CD14-positive monocyte (primary cell): ENCODE measurements around the gene ZNRF2. TPM values are rescaled to one million over a fixed set of nuclear protein-coding genes. Genes with fewer than 3 reads are reported as not detected.

Source experiments
- DNase-seq, 3 donors: peaks; one replicate each; pipeline ENCODE4 v3.0.0-alpha.2; 2011 to 2022
- H2AFZ ChIP-seq: 2 replicates; pipeline ENCODE4 v1.6.0; 2012; ENCODE audit warnings: mild to moderate bottlenecking, low read depth, low read length, inconsistent platforms; ENCODE audit not compliant: insufficient read depth, poor library complexity, severe bottlenecking
- H3K27ac ChIP-seq, 2 donors: 1 replicate in 1 of 2; 2 replicates in 1 of 2; pipeline ENCODE4 v1.5.1; 2012 to 2013; ENCODE audit warnings: low read length in 2 of 2, control low read depth in 1 of 2, inconsistent platforms in 1 of 2, low read depth in 1 of 2, mild to moderate bottlenecking in 1 of 2
- H3K27me3 ChIP-seq, 2 donors: one replicate each; pipeline versions ENCODE4 v1.6.0 to v1.6.1; 2011 to 2013; ENCODE audit warnings: low read length in 2 of 2; ENCODE audit not compliant: control insufficient read depth in 2 of 2, insufficient read depth in 2 of 2
- H3K36me3 ChIP-seq, 2 donors: replicated peaks in 1 of 2; 1 replicate in 1 of 2; 2 replicates in 1 of 2; pipeline versions ENCODE4 v1.5.1 to v1.6.1; 2012 to 2013; ENCODE audit warnings: low read length in 2 of 2, control low read depth in 1 of 2, inconsistent platforms in 1 of 2, mild to moderate bottlenecking in 1 of 2; ENCODE audit not compliant: insufficient read depth in 2 of 2, control insufficient read depth in 1 of 2
- H3K4me1 ChIP-seq, 2 donors: 1 replicate in 1 of 2; 2 replicates in 1 of 2; pipeline versions ENCODE4 v1.5.1 to v1.6.1; 2012 to 2013; ENCODE audit warnings: low read length in 2 of 2, control low read depth in 1 of 2, inconsistent platforms in 1 of 2, mild to moderate bottlenecking in 1 of 2, moderate library complexity in 1 of 2; ENCODE audit not compliant: insufficient read depth in 2 of 2, control insufficient read depth in 1 of 2
- H3K4me2 ChIP-seq: replicated peaks from 2 replicates; pipeline ENCODE3; 2012; ENCODE audit warnings: low read length, moderate library complexity, mild to moderate bottlenecking; ENCODE audit not compliant: poor library complexity, severe bottlenecking; ENCODE audit errors: extremely low read depth
- H3K4me3 ChIP-seq, 3 experiments: fragments of 200-600 bp in 1 of 3; sonication (generic) in 1 of 3; replicated peaks in 1 of 3; 1 replicate in 2 of 3; 2 replicates in 1 of 3; pipeline ENCODE4 v1.5.1; 2011 to 2013; ENCODE audit warnings: low read length in 3 of 3, mild to moderate bottlenecking in 3 of 3, control low read depth in 2 of 3, low read depth in 2 of 3, inconsistent platforms in 1 of 3, moderate library complexity in 1 of 3
- H3K79me2 ChIP-seq: 2 replicates; pipeline ENCODE4 v1.6.0; 2012; ENCODE audit warnings: mild to moderate bottlenecking, control low read depth, inconsistent platforms, low read length, moderate library complexity; ENCODE audit not compliant: insufficient read depth
- H3K9ac ChIP-seq: 2 replicates; pipeline ENCODE4 v1.6.0; 2017; ENCODE audit warnings: low read length, mild to moderate bottlenecking; ENCODE audit not compliant: insufficient read depth, poor library complexity, severe bottlenecking
- H3K9me3 ChIP-seq, 2 donors: replicated peaks in 1 of 2; 1 replicate in 1 of 2; 2 replicates in 1 of 2; pipeline versions ENCODE4 v1.5.1 to v1.6.1; 2012 to 2013; ENCODE audit warnings: low read length in 2 of 2, control low read depth in 1 of 2; ENCODE audit not compliant: control insufficient read depth in 1 of 2, insufficient read depth in 1 of 2
- H4K20me1 ChIP-seq: 2 replicates; pipeline ENCODE4 v1.6.0; 2012; ENCODE audit warnings: mild to moderate bottlenecking, low read length, control low read depth, moderate library complexity; ENCODE audit not compliant: insufficient read depth
- H3K27ac Mint-ChIP-seq, 7 donors: one replicate each; pipeline ENCODE4 v1.8.0; 2020; ENCODE audit warnings: mild to moderate bottlenecking in 7 of 7, mixed read lengths in 7 of 7, moderate library complexity in 6 of 7, inconsistent platforms in 2 of 7
- H3K27me3 Mint-ChIP-seq, 3 donors: one replicate each; pipeline ENCODE4 v1.8.0; 2021 to 2022; ENCODE audit warnings: low read depth in 3 of 3, mild to moderate bottlenecking in 3 of 3, mixed read lengths in 3 of 3, moderate library complexity in 3 of 3, inconsistent platforms in 1 of 3
- H3K36me3 Mint-ChIP-seq, 2 donors: one replicate each; pipeline ENCODE4 v1.8.0; 2020; ENCODE audit warnings: mixed read lengths in 2 of 2, inconsistent platforms in 1 of 2, mild to moderate bottlenecking in 1 of 2
- H3K4me1 Mint-ChIP-seq: one replicate; pipeline ENCODE4 v1.8.0; 2020; ENCODE audit warnings: mild to moderate bottlenecking, mixed read lengths
- H3K4me3 Mint-ChIP-seq, 2 donors: one replicate each; pipeline ENCODE4 v1.8.0; 2020; ENCODE audit warnings: mild to moderate bottlenecking in 2 of 2, mixed read lengths in 2 of 2, moderate library complexity in 1 of 2
- H3K9me3 Mint-ChIP-seq, 7 donors: one replicate each; pipeline ENCODE4 v1.8.0; 2020 to 2022; ENCODE audit warnings: mixed read lengths in 7 of 7, mild to moderate bottlenecking in 6 of 7, moderate library complexity in 6 of 7, inconsistent platforms in 2 of 7
- WGBS: methylation state at CpG from one replicate; pipeline ENCODE4 v1.1.5; 2013; ENCODE audit warnings: missing lambda C conversion rate; ENCODE audit not compliant: insufficient coverage; 5-methylcytosine and 5-hydroxymethylcytosine counted together
- intact Hi-C, 2 donors: fragments of 100-400 bp; cut with micrococcal nuclease; formaldehyde crosslinking; loops; one replicate each; pipeline versions ENCODE4 v1.15.0 to v1.15.1; 2023
- polyA plus RNA-seq, 3 donors: library from polyadenylated mRNA; depleted of rRNA in 1 of 3; unstranded in 2 of 3; stranded (reverse) in 1 of 3; fragments of 300-500 nt in 2 of 3; fragments of >200 nt in 1 of 3; fragmentation: Illumina TruSeq in 2 of 3; gene quantifications; 1 replicate in 2 of 3; 2 replicates in 1 of 3; pipeline ENCODE4 v1.2.3, GENCODE V29; 2012 to 2021
- TF ChIP-seq, protein P1 (sequence below): fragments of 200-600 bp; IDR thresholded peaks from one replicate; pipeline ENCODE4 v1.8.0; 2022; ENCODE audit warnings: antibody characterized with exemption, mild to moderate bottlenecking

The ZNRF2 gene
- polyA plus RNA-seq, 3 donors, result 1.9 to 9.5 (median 5.7) TPM

DNA sequence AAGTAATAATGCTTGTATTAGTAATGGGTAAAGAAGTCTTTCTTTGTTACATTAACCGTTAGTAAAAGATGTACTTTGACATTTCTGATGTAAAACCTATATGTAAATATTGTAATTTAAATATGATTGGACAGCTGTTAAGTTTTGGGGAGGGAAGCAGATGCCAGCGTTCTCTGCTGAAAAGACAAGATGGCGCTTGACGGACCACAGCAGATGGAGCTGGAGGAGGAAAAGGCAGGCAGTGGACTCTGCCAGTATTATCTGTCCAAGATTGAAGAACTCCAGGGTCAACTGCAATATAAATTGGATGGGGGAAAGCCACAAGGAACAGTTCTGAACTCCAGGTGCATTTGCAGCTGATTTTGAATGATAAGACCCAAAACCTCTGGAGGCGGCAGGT, 86.9 kb downstream of the ZNRF2 start:
- Histone ChIP-seq H2AFZ (no peak overlapping the region), H4K20me1 (peaks cover 17% of the 10 kb centered on the region), H3K4me2 (no peak overlapping the region), H3K27ac (no peak overlapping the region), H3K27me3 (no peaks in the 10 kb centered on the region), H3K79me2 (peaks cover 6% of the 10 kb centered on the region), H3K4me3 (no peak overlapping the region), H3K36me3 (peaks cover 20 to 22% of the 10 kb centered on the region in 2 donors), H3K4me1 (no peaks in the 10 kb centered on the region), H3K9me3 (no peaks in the 10 kb centered on the region), H3K9ac (no peak overlapping the region)
- Mint-ChIP-seq H3K4me3 (no peak overlapping the region), H3K27ac (no peak overlapping the region), H3K4me1 (peaks cover 4% of the 10 kb centered on the region), H3K27me3 (no peaks in the 10 kb centered on the region), H3K36me3 (peaks cover 18 to 26% of the 10 kb centered on the region in 2 donors), H3K9me3 (no peaks in the 10 kb centered on the region)
- DNase-seq, result no peak
- TF ChIP-seq, protein P1, sequence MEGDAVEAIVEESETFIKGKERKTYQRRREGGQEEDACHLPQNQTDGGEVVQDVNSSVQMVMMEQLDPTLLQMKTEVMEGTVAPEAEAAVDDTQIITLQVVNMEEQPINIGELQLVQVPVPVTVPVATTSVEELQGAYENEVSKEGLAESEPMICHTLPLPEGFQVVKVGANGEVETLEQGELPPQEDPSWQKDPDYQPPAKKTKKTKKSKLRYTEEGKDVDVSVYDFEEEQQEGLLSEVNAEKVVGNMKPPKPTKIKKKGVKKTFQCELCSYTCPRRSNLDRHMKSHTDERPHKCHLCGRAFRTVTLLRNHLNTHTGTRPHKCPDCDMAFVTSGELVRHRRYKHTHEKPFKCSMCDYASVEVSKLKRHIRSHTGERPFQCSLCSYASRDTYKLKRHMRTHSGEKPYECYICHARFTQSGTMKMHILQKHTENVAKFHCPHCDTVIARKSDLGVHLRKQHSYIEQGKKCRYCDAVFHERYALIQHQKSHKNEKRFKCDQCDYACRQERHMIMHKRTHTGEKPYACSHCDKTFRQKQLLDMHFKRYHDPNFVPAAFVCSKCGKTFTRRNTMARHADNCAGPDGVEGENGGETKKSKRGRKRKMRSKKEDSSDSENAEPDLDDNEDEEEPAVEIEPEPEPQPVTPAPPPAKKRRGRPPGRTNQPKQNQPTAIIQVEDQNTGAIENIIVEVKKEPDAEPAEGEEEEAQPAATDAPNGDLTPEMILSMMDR, result no peak
- WGBS, result 100% methylated on average over 4 of the region's 5 CpGs
- intact Hi-C loops, result no loop called here

DNA sequence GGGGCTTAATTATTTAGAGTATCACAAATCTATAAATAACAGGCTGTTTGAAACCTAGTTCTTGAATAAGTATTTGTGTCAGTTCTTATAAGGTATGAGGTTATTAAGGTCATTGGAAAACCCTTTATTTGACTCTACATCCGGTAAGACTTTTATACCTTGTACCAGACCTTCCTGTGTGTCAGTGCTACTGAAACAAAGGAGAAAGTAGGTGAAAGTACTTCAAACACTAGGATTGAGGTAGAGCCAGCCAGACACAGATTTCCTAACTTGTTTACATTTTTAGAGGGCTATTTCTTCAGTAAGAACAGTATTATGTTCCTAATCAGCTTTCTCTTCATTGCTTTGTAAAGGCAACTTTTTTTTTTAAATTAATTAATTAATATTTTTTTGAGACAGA, 93.9 kb downstream of the ZNRF2 start:
- H3K9me3 ChIP-seq, result no peaks in the 10 kb centered on the region
- no peaks in the 10 kb centered on the region for H3K36me3 ChIP-seq
- whole genome bisulfite sequencing, result no CpG with 5 or more reads among the region's 1 CpG
- no peaks in the 10 kb centered on the region for H4K20me1 ChIP-seq
- no peaks in the 10 kb centered on the region for H3K4me1 ChIP-seq
- H3K27me3 Mint-ChIP-seq, result peaks cover 0 to 2% (median 0%) of the 10 kb centered on the region in 3 donors
- H3K27ac ChIP-seq, result no peak overlapping the region
- H3K4me2 ChIP-seq, result no peak overlapping the region
- H2AFZ ChIP-seq, result no peak overlapping the region
- no peak overlapping the region for H3K4me3 ChIP-seq
- peaks cover 0 to 13% (median 9%) of the 10 kb centered on the region in 7 donors for H3K9me3 Mint-ChIP-seq
- peaks cover 2 to 5% of the 10 kb centered on the region in 2 donors for H3K36me3 Mint-ChIP-seq
- no peaks in the 10 kb centered on the region for H3K79me2 ChIP-seq
- DNase-seq, result no peak
- TF ChIP-seq, protein P1, result no peak
- no peaks in the 10 kb centered on the region for H3K27me3 ChIP-seq
- no peak overlapping the region for H3K27ac Mint-ChIP-seq
- peaks cover 2% of the 10 kb centered on the region for H3K4me1 Mint-ChIP-seq
- no peak overlapping the region for H3K9ac ChIP-seq
- H3K4me3 Mint-ChIP-seq, result no peak overlapping the region
- intact Hi-C loops, result no loop called here
